Ectodermal cell (in vitro differentiated cells): ENCODE results near the gene HIVEP3.

Experiments
- H3K27ac ChIP-seq: 2 replicates; pipeline ENCODE4 v1.7.0; 2013; ENCODE audit warnings: mild to moderate bottlenecking, low read depth, low read length; ENCODE audit not compliant: insufficient read depth, poor library complexity, severe bottlenecking
- H3K27me3 ChIP-seq: 2 replicates; pipeline ENCODE4 v1.7.0; 2013; ENCODE audit warnings: mild to moderate bottlenecking, low read length; ENCODE audit not compliant: insufficient read depth, control insufficient read depth, poor library complexity, severe bottlenecking
- H3K36me3 ChIP-seq: one replicate; pipeline ENCODE4 v1.7.0; 2013; ENCODE audit warnings: low read length; ENCODE audit not compliant: control insufficient read depth, insufficient read depth
- H3K4me1 ChIP-seq: one replicate; pipeline ENCODE4 v1.7.0; 2013; ENCODE audit warnings: low read length; ENCODE audit not compliant: control insufficient read depth, insufficient read depth
- H3K4me3 ChIP-seq: 2 replicates; pipeline ENCODE4 v1.7.0; 2013; ENCODE audit warnings: low read depth, low read length, control low read depth; ENCODE audit not compliant: insufficient read depth
- H3K9me3 ChIP-seq: 2 replicates; pipeline ENCODE4 v1.7.0; 2013; ENCODE audit warnings: mild to moderate bottlenecking, low read length, moderate library complexity; ENCODE audit not compliant: control insufficient read depth
- WGBS, 2 experiments: methylation state at CpG; one replicate each; pipeline ENCODE4 v1.1.7; 2013; ENCODE audit warnings: missing lambda C conversion rate in 2 of 2; 5-methylcytosine and 5-hydroxymethylcytosine counted together

HIVEP3 gene

GRCh38 chr1:41913014-41913413 lies 5.7 kb downstream of the HIVEP3 start:
- Histone ChIP-seq H3K36me3 (no peaks in the 10 kb centered on the region), H3K4me3 (no peak overlapping the region), H3K27ac (no peak overlapping the region), H3K9me3 (no peaks in the 10 kb centered on the region), H3K4me1 (peaks cover 15% of the 10 kb centered on the region), H3K27me3 (peaks cover 22% of the 10 kb centered on the region)
- WGBS, 2 experiments = 80% methylated on average over 1 of the region's 1 CpG; no CpG with 5 or more reads in 1 of the 2 experiments

GRCh38 chr1:41908288-41908895 lies 10.3 kb downstream of the HIVEP3 start:
- no peaks in the 10 kb centered on the region for H3K27me3 ChIP-seq
- 57 to 88% methylated on average over 1 to 3 of the region's 3 CpGs for WGBS, 2 experiments
- H3K27ac ChIP-seq = no peak overlapping the region
- no peaks in the 10 kb centered on the region for H3K4me1 ChIP-seq
- H3K36me3 ChIP-seq = no peaks in the 10 kb centered on the region
- H3K9me3 ChIP-seq = no peaks in the 10 kb centered on the region
- no peak overlapping the region for H3K4me3 ChIP-seq

- H3K4me3 ChIP-seq = no peak overlapping the region
Measured at GRCh38 chr1:41907446-41907845, 11.3 kb downstream of the HIVEP3 start.

GRCh38 chr1:41906943-41907342 lies 11.8 kb downstream of the HIVEP3 start:
- 76 to 91% methylated on average over 2 of the region's 2 CpGs for WGBS, 2 experiments
- no peaks in the 10 kb centered on the region for H3K27me3 ChIP-seq
- H3K9me3 ChIP-seq = no peaks in the 10 kb centered on the region
- H3K4me3 ChIP-seq = no peak overlapping the region
- H3K4me1 ChIP-seq = peaks cover 6% of the 10 kb centered on the region
- no peak overlapping the region for H3K27ac ChIP-seq
- no peaks in the 10 kb centered on the region for H3K36me3 ChIP-seq

More at GRCh38 chr1:41907446-41907845, 11.3 kb downstream of the HIVEP3 start:
- no peaks in the 10 kb centered on the region for H3K27me3 ChIP-seq
- H3K27ac ChIP-seq = no peak overlapping the region
- H3K9me3 ChIP-seq = no peaks in the 10 kb centered on the region
- peaks cover 1% of the 10 kb centered on the region for H3K4me1 ChIP-seq
- H3K36me3 ChIP-seq = no peaks in the 10 kb centered on the region
- WGBS, 2 experiments = 95% methylated on average over 8 of the region's 8 CpGs

DNA sequence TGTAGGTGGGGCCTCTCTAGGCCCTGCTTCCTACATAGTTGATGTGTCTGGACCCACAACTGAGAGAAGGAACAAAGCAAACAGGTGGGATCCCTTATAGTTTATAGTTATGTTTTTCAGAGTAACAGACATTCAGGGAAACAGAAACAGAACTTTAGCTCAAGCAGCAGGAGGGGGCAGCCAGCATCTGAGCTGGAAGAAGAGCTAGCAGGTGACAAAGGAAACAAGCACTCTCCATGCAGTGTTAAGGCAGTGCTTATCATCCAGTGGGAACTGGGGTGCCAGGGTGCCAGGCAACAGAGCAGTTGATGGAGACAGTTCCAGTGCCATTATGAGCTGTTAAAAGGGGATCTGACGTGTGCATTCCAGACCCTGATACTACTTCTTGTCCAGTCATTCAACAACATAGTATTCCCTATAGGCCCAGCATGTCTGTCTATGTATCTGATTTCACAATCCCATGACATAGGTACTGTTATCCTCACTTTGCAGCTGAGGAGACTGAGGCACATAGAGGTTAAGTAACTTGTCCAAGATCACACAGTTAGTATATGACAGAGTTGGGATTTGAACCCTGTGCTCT lies 13.5 kb downstream of the HIVEP3 start:
- no peaks in the 10 kb centered on the region for H3K27me3 ChIP-seq
- no peak overlapping the region for H3K27ac ChIP-seq
- 91 to 92% methylated on average over 1 of the region's 1 CpG for WGBS, 2 experiments
- no peaks in the 10 kb centered on the region for H3K9me3 ChIP-seq
- no peaks in the 10 kb centered on the region for H3K36me3 ChIP-seq
- peaks cover 11% of the 10 kb centered on the region for H3K4me1 ChIP-seq
- no peak overlapping the region for H3K4me3 ChIP-seq

DNA sequence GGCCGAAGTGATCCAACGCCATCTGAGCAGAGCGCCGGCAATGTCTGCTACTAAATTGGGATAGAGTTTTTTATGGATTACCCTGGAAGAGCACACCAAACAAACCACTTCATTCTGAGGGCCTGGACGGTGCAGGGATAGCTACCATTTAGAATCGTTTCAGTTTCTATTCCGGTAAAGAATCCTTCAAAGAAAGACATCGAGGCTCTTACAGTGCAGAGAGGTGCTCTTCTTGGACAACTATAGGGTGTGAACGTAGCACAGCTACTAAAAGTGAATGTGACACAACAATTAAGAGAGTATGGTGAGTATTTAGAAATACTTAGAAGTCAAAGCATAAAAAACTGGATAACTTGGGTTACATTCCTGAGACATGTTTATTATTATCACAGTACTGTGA lies 16.1 kb downstream of the HIVEP3 start:
- Histone ChIP-seq H3K4me1 (peaks cover 11% of the 10 kb centered on the region), H3K36me3 (no peaks in the 10 kb centered on the region), H3K9me3 (no peaks in the 10 kb centered on the region), H3K4me3 (no peak overlapping the region), H3K27ac (no peak overlapping the region), H3K27me3 (no peaks in the 10 kb centered on the region)
- WGBS, 2 experiments = 95 to 96% methylated on average over 9 of the region's 9 CpGs

- Histone ChIP-seq H3K36me3 (no peaks in the 10 kb centered on the region), H3K4me1 (peaks cover 11% of the 10 kb centered on the region), H3K27me3 (no peaks in the 10 kb centered on the region), H3K27ac (no peak overlapping the region), H3K9me3 (no peaks in the 10 kb centered on the region), H3K4me3 (no peak overlapping the region)
- 58 to 66% methylated on average over 3 of the region's 3 CpGs for WGBS, 2 experiments
Measured at GRCh38 chr1:41902159-41902577, 16.6 kb downstream of the HIVEP3 start.

DNA sequence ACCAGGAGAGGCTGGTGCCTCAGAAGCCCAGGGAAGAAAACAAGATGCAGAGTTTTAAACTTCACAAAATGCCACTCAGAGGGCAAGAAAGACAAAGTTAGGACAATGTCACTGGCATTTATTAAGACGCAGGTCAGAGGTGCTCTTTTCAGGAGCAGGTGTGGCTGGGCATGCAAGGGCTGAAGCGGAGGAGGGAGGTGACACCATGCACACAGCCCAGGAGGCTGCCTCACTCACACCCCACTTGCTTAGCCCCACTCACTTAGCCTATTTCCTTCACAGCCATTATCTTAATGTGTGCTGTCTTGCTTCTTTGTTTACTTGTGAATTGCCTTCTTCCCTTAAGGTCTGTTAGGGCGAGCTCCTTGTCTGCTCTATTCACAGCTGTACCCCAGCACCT lies 17.2 kb downstream of the HIVEP3 start:
- Histone ChIP-seq H3K36me3 (no peaks in the 10 kb centered on the region), H3K27me3 (no peaks in the 10 kb centered on the region), H3K9me3 (no peaks in the 10 kb centered on the region), H3K4me1 (peaks cover 11% of the 10 kb centered on the region), H3K27ac (no peak overlapping the region), H3K4me3 (no peak overlapping the region)
- WGBS, 2 experiments = 96 to 98% methylated on average over 3 of the region's 3 CpGs

- Histone ChIP-seq H3K4me1 (peaks cover 11% of the 10 kb centered on the region), H3K36me3 (no peaks in the 10 kb centered on the region), H3K9me3 (no peaks in the 10 kb centered on the region), H3K27ac (no peak overlapping the region), H3K27me3 (no peaks in the 10 kb centered on the region), H3K4me3 (no peak overlapping the region)
- WGBS, 2 experiments = 88 to 89% methylated on average over 9 of the region's 9 CpGs
Measured at GRCh38 chr1:41900603-41901444, 17.9 kb downstream of the HIVEP3 start.

GRCh38 chr1:41898191-41898713 lies 20.5 kb downstream of the HIVEP3 start:
- Histone ChIP-seq H3K4me1 (peaks cover 11% of the 10 kb centered on the region), H3K27me3 (no peaks in the 10 kb centered on the region), H3K36me3 (no peaks in the 10 kb centered on the region), H3K4me3 (no peak overlapping the region), H3K27ac (no peak overlapping the region), H3K9me3 (no peaks in the 10 kb centered on the region)
- WGBS, 2 experiments = 87 to 93% methylated on average over 6 of the region's 6 CpGs
